CD4-positive, alpha-beta T cell treated with Interleukin-15 for 4 hours (primary cell): ENCODE measurements around the gene SLC2A11.
"Not testable (repeated sequence)": the region's sequence is repeated elsewhere in the genome, so short reads cannot be mapped to it uniquely, and the experiment has no call there.

ENCODE experiments used
- DNase-seq: peaks from one replicate; pipeline ENCODE4 v3.0.0-alpha.2; 2020; ENCODE audit warnings: low spot score

Gene SLC2A11

DNA sequence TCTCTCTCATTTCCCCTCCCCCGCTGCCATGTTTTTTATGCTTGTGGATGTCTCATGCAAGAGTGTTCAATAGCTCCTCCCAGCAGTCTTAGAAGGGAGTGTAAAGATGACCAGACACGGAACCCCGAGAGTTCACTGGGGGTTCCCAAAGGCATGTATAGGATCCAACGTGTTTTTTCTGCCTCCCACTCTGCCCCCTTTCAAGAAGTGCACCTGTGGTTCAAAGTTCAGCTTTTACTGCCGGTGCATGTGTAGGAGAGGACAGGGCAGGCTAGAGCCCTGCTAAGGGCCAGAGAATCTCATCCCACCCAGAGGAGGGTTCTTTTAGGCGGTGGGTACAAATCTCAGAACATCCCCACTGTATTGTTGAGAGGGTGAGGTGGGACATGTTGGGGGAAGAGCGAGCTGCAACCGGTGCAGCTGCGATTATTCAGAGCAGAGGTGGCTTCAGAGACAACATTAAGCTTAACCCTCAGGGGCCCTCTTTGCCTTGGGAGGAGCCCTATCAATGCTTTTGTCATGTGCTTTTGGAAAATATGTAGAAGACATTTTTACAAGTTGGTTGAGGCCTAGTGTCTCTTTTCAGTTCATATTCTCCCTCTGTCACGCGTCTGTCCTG, 51.0 kb downstream of the SLC2A11 start:
- DNase-seq: no peak

DNA sequence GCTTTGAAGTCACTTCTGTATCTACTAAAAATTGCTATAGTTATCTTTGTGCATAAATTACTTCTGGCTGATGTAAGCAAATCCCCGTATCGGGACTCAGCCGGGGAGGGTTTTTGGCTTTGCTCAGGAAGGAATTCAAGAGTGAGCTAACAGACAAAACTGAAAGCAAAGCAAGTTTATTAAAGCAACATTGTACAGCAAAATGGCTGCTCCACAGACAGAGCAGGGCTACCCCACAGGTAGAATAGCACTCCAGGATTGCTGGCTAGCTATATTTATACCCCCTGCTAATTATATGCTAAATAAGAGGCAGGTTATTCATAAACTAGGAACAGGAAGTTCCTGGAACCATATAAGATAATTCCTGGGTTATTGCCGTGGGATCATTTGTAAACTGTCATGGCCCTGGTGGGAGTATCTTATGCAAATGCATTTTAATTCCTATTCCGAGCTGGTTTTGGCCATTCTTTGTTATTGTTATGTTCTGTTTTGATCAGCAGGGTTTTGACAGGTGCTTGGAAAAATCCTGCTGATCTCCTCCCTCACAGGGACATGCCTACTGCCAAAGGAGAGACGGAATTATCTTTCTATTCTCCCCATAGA, 51.7 kb downstream of the SLC2A11 start:
- no peak for DNase-seq

DNA sequence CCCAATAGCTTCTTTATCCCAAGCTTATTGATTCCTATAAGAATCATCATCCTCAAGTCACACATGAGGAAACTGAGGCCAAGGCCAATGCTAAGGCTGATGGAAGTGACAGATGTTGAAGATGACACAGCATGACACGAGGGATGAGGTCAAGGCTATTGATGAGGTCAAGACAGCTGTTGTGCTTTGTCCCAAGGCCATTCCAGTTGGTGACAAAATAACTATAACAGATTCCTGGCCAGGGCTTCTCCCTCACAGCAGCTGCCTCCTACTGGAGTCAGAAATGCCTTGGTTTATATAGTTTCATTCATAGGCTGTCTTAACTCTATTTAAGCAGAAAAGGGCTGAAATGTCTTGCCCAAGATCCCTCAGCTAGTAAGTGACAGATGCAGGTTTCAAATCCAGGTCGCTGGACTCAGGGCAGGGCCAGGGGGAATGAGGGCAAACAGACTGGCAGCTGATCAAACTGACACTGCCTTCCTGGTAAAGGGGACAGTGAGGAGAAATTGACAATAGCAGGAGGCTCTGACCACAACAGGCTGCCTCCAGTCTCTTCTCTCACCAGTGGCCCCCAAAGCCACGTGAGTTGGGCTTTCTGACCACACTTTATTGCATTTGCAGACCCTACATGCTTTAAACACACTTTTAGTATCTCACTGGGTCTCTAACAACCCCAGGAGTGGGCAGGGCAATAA, 53.0 kb downstream of the SLC2A11 start:
- no peak for DNase-seq

DNA sequence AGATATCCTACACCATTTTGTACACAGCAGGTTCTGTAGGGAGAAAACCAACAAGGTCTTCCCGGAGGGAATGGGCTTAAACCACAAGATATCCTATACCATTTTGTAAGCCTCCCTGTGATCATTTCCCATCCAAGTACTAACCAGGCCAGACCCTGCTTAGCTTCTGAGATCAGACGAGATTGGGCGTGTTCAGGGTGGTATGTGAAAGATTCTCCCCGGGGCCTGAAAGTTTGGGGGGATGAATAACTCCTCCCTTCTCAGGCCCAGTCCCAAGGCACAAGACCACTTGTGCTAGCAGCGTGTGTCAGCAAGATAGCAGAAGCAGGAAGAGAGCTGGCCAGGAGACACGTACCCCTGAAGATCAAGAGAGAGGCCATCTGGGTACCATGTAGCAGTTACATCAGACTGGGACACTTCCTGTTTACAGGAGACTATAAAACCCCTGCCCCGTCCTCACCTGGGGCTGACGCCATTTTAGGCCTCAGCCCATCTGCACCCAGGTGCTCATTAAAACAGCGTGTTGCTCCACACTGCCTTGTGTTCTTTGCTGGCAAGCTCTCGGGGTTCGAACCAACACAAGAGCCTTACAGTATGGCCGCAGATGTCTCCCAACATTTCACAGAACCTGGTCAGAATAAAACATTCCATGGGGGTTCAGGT, 53.8 kb downstream of the SLC2A11 start:
- no peak for DNase-seq

DNA sequence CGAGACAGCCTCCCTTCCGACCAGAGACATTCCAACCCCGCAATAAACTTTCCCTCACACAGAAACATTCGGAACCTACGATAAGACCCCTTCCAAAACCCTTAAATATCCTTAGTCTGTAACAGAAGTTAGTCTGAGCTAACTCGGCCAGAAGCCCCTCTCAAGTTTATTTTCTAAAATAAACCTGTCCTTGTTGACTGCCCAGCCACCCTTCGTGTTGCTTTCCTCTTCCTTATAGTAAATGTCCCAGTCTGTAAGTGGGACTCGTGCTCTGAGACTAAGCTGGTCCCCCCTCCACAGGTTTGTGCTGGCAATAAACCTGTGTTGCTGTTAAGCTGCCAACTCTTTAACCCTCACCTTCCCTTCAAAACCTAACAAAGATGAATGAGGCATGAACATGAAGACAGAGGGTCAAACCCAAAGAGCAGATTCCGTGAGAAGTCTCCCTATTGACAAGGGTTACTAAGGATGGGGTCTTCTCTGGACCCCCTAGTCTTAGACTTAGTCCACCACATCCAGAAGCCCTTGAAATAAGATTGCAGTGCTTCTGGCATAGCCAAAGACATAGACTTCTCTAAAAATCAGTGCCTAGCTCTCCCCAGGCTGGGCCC, 54.7 kb downstream of the SLC2A11 start:
- no peak for DNase-seq

DNA sequence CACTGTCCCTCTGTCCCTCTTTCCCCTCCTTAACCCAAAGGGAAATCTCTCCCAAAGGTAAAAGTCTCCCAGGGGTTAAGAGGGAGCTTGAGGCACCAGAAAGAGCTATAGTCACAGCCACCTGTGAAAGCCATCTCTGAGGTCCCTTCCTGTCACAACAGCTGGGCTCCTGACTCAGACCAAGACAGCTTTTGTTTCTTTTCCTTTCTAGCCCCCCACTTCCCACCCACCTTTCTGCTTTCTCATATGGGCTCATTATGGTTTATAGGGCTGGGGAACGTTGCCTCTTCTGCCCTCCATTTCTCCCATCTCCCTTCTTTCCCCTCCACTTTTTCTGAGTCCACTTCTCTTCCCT, 55.6 kb downstream of the SLC2A11 start:
- no peak for DNase-seq

GRCh38 chr22:23913661-23914353, 56.1 kb downstream of the SLC2A11 start:
- DNase-seq: peak; percentile 98

- no peak for DNase-seq
Observed at GRCh38 chr22:23915290-23915689, 57.6 kb downstream of the SLC2A11 start.

DNA sequence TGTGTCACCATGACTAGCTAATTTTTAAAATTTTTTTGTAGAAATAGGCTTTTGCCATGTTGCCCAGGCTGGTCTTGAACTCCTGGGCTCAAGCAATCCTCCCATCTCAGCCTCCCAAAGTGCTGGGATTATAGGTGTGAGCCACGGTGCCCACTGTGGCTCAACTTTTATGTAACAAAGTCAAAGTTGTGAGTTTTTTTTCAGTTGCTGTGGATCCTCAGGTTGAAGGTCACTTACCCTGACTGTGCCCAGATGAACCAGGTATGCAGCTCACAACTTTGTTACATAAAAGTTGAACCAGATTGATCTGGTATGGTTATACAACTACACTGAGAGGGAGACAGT, 62.6 kb downstream of the SLC2A11 start:
- not testable (repeated sequence) for DNase-seq

DNA sequence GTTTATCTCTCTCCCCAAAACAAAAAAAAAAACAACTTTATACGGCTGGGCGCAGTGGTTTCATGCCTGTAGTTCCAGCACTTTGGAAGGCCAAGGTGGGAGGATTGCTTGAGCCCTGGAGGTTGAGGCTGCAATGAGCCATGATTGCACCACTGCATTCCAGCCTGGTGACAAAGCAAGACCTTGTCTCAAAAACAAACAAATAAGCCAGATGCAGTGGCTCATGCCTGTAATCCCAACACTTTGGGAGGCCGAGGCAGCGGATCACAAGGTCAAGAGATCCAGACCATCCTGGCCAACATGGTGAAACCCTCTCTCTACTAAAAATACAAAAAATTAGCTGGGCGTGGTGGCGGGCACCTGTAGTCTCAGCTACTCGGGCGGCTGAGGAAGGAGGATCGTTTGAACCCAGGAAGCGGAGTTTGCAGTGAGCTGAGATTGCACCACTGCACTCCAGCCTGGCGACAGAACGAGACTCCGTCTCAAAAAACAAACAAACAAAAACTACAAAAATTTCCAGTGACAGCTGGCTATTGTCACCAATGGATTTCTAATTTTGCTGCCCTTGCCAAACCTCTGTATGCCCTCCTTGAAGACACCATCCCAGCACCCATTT, 64.0 kb downstream of the SLC2A11 start:
- DNase-seq: not testable (repeated sequence)

GRCh38 chr22:23922921-23923320, 65.2 kb downstream of the SLC2A11 start:
- no peak for DNase-seq

- DNase-seq: no peak
Observed at GRCh38 chr22:23925020-23925606, 67.4 kb downstream of the SLC2A11 start.

DNA sequence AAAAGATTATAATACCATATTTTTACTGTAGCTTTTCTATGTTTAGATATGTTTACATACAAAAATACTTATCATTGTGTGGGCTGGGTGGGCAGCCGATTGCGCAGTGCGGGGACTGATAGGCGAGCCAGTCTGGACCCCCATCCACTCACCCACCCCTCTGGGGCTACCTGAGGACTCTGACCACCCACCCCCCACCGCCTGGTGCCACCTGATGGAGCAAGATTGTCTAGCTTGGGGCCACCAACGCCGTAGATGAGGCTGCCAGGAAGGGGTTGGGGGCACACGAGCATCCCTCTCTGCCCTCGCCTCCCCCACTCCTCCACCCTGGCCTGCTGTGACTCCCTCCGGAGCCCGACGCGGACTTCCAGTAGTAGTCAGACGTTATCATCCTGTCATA, 68.9 kb downstream of the SLC2A11 start:
- no peak for DNase-seq
